GM18519 (cell line): ENCODE data around the gene MYF5.
A peak's percentile ranks its signal among the peaks of the same experiment; 100 is the strongest.
"Not testable (repeated sequence)": the region's sequence is repeated elsewhere in the genome, so short reads cannot be mapped to it uniquely, and the experiment has no call there.

ENCODE experiments used
- ATAC-seq: cut with Tn5 transposase; IDR thresholded peaks from one replicate; pipeline ENCODE4 v1.9.1; 2021; ENCODE audit warnings: mild to moderate bottlenecking, moderate library complexity; ENCODE audit not compliant: unreplicated experiment, low FRiP score

MYF5 gene

GRCh38 chr12:80716696-80717469 is at the start of gene MYF5:
TSS of gene MYF5 (plus strand) at chr12:80716912. CDS start at chr12:80717064, 152 bp downstream.
- no peak for ATAC-seq

GRCh38 chr12:80670214-80670613 is 46.5 kb upstream of the MYF5 start:
- ATAC-seq: no peak

GRCh38 chr12:80676042-80676636 is 40.6 kb upstream of the MYF5 start:
- not testable (repeated sequence) for ATAC-seq

GRCh38 chr12:80676856-80677255 is 39.9 kb upstream of the MYF5 start:
- no peak for ATAC-seq

- no peak for ATAC-seq
Measured at GRCh38 chr12:80677994-80678393, 38.7 kb upstream of the MYF5 start.

GRCh38 chr12:80679346-80680131 is 37.2 kb upstream of the MYF5 start:
- no peak for ATAC-seq

GRCh38 chr12:80681287-80681686 is 35.4 kb upstream of the MYF5 start:
- ATAC-seq: no peak

- no peak for ATAC-seq
Measured at GRCh38 chr12:80681786-80682185, 34.9 kb upstream of the MYF5 start.

GRCh38 chr12:80684077-80684495 is 32.6 kb upstream of the MYF5 start:
- ATAC-seq: no peak

- no peak for ATAC-seq
Measured at GRCh38 chr12:80690090-80690489, 26.6 kb upstream of the MYF5 start.

- ATAC-seq: no peak
Measured at GRCh38 chr12:80690513-80690912, 26.2 kb upstream of the MYF5 start.

- peak; percentile 39 for ATAC-seq
Measured at GRCh38 chr12:80692114-80692513, 24.6 kb upstream of the MYF5 start.

- ATAC-seq: no peak
Measured at GRCh38 chr12:80697270-80697887, 19.3 kb upstream of the MYF5 start.

GRCh38 chr12:80698256-80698655 is 18.5 kb upstream of the MYF5 start:
- no peak for ATAC-seq

- no peak for ATAC-seq
Measured at GRCh38 chr12:80698847-80699542, 17.7 kb upstream of the MYF5 start.

- ATAC-seq: no peak
Measured at GRCh38 chr12:80700327-80700726, 16.4 kb upstream of the MYF5 start.

- no peak for ATAC-seq
Measured at GRCh38 chr12:80701388-80701787, 15.3 kb upstream of the MYF5 start.

GRCh38 chr12:80702889-80703805 is 13.6 kb upstream of the MYF5 start:
- peak; percentile 75 for ATAC-seq

GRCh38 chr12:80704420-80704819 is 12.3 kb upstream of the MYF5 start:
- no peak for ATAC-seq
